AG10803 (cell line): ENCODE measurements around the gene KCNJ13.

Experiments used
- DNase-seq: peaks from one replicate; pipeline ENCODE4 v3.0.0; 2010; ENCODE audit warnings: low read depth
- H3K4me3 ChIP-seq: 2 replicates; pipeline ENCODE4 v1.5.1; 2011; ENCODE audit warnings: mild to moderate bottlenecking, low read length, control low read depth
- TF ChIP-seq, protein P1 (sequence below): conservative IDR thresholded peaks from 2 replicates; pipeline ENCODE4 v1.5.1; 2011; ENCODE audit warnings: mild to moderate bottlenecking, low read length, control low read depth, inconsistent platforms

The KCNJ13 gene

DNA sequence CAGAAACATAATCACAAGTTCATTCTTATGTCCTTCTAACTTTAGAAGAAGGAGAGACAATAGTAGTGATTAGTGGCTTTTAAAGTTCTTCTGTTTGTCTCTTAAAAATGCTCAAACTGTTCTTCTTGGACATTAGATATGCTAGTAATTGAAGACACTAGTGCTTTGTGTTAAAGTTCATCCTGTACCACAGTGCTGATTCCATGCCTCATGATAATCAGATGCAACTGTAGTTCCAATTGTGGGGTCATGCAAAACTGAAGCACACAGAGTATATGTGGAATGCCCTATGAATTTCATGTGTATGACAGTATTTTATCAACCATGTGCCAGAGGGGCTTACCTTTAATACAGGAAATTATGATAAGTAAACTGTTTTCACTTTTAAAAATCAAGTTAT lies 11.4 kb upstream of the KCNJ13 start:
- DNase-seq: no peak
- TF ChIP-seq, protein P1, sequence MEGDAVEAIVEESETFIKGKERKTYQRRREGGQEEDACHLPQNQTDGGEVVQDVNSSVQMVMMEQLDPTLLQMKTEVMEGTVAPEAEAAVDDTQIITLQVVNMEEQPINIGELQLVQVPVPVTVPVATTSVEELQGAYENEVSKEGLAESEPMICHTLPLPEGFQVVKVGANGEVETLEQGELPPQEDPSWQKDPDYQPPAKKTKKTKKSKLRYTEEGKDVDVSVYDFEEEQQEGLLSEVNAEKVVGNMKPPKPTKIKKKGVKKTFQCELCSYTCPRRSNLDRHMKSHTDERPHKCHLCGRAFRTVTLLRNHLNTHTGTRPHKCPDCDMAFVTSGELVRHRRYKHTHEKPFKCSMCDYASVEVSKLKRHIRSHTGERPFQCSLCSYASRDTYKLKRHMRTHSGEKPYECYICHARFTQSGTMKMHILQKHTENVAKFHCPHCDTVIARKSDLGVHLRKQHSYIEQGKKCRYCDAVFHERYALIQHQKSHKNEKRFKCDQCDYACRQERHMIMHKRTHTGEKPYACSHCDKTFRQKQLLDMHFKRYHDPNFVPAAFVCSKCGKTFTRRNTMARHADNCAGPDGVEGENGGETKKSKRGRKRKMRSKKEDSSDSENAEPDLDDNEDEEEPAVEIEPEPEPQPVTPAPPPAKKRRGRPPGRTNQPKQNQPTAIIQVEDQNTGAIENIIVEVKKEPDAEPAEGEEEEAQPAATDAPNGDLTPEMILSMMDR: no peak

DNA sequence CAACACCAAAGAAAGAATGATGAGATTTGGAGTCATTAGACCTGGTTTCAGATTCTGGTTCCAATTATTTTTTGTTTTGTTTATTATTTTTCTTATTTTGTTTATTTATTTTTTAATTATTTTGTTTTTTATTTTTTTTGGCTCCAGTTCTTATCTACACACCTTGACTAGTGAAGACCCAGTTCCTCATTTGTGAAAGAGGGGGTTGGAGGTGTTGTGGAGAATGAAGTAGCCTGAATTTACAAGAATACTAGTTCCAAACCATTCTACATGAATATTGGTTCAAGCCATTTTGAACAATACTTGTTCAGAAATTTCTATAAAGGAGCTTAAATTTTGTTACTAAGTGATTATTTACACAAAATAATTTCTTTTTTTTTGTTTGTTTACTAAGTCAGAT lies 6.9 kb upstream of the KCNJ13 start:
- TF ChIP-seq, protein P1: no peak
- no peak overlapping the region for H3K4me3 ChIP-seq
- no peak for DNase-seq

More for the DNA sequence above, 11.4 kb upstream of the KCNJ13 start:
- H3K4me3 ChIP-seq: no peak overlapping the region

DNA sequence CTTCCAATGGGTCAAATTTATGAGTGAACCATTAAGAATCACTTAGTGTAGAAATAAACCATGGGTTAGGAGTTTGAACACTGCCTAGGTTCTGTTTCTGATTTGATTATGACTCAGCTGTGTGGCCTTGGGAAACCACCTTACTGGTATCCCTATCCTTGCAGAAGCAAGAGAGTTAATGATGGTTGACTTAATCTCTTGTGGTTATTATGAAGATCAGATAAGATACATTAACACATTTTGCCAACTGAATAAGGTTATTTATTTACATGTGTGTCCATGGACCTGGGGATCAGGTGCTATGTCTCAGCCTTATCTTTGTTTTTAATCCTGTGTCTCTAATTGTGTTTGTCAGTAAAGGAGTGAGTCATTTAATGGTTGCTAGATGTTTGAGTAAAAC lies 5.4 kb upstream of the KCNJ13 start:
- no peak overlapping the region for H3K4me3 ChIP-seq
- peak; percentile 59 for DNase-seq
- TF ChIP-seq, protein P1: no peak

DNA sequence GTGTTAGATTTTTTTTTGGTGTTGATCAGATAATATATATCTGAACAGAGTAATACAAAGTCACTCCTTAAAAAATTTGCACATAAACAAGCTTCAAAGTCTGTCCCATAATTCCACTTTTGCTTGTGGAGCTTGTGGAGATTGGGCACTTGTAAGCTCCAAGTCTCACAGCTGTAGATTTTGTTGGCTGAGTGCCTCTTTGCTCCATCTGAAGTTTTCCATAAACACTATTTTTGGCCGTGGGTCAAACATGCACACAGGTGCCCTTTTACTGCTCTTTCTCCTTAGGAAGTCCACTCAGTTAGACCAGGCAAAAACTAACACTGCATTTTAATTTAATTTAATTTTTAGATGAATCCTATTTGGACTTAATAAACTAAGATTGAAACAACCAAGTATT lies 3.6 kb upstream of the KCNJ13 start:
- TF ChIP-seq, protein P1: no peak
- no peak overlapping the region for H3K4me3 ChIP-seq
- no peak for DNase-seq

DNA sequence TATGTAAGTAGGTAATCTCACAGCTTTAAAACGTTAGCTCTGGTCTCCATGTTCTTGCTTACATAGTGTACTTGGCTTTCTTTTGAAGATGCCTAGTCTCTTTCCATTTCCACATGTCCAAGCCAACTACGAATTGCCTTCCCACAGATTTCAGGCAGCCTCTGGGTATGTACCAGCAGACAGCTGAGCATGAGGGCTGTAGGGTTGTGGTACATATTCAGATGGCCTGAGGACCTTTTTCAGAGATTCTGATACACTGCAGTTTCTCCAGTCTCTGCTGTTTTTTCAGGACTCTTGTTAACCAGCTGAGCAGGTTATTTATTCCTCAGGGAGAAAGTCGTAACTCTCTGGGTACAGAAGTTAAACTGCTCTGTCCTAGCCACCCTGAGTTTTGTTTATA lies 3.1 kb upstream of the KCNJ13 start:
- no peak overlapping the region for H3K4me3 ChIP-seq
- TF ChIP-seq, protein P1: no peak
- no peak for DNase-seq

DNA sequence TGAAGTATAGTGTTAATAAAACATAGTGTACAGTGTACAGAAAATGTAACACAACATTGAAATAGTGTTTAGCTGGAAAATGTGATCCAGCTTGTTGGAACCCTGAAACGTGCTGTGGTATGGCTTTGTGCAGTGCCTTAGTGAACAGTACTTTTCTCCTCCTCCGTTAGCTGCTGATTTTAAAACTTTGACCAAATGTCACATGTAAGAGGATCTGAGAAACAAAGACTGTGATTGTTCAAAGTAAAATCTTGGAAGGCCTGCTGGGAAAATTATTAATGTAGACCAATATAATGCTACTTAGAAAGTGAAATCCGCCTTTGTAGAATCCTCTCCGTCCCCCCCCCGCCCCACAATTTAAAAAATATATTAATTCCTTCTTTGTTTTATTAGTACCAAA lies 911 bp upstream of the KCNJ13 start:
- TF ChIP-seq, protein P1: no peak
- H3K4me3 ChIP-seq: no peak overlapping the region
- no peak for DNase-seq

DNA sequence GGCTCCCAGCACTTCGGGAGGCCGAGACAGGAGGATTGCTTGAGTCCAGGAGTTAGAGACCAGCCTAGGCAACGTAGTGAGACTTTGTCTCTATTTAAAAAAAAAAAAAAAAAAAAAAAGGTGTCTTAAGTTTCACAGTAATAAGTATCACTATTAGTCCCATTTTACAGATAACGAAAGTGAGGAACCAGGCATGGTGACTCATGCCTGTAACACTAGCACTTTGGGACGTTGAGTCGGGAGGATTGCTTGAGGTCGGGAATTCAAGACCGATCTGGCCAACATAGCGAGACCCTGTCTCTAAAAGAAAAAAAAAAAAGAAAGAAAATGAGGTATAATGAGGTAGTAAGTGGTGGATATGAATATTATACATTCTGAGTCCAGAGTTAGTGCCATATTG lies 2.5 kb downstream of the KCNJ13 start:
- H3K4me3 ChIP-seq: no peak overlapping the region
- no peak for DNase-seq
- TF ChIP-seq, protein P1: no peak
